Cardiac muscle cell (in vitro differentiated cells and primary cell): Measurements from ENCODE around the gene TOP2B. TPM values are rescaled to one million over a fixed set of nuclear protein-coding genes. Genes with fewer than 3 reads are reported as not detected.

Experiments
- DNase-seq, 2 donors: peaks; one replicate each; pipeline versions ENCODE4 v3.0.0 to v3.0.0-alpha.2; 2010 to 2017; ENCODE audit warnings: low read depth in 1 of 2, low spot score in 1 of 2
- H3K27ac ChIP-seq: fragments of 200-600 bp; sonication (generic); 2 replicates; pipeline ENCODE4 v1.5.1; 2016
- H3K27me3 ChIP-seq: fragments of 200-600 bp; sonication (generic); 2 replicates; pipeline ENCODE4 v1.6.0; 2016; ENCODE audit warnings: control low read depth
- H3K36me3 ChIP-seq: fragments of 200-600 bp; sonication (generic); 2 replicates; pipeline ENCODE4 v1.5.1; 2016; ENCODE audit warnings: control low read depth
- H3K4me1 ChIP-seq: fragments of 200-600 bp; sonication (generic); 2 replicates; pipeline ENCODE4 v1.8.1; 2017; ENCODE audit warnings: low read depth, mild to moderate bottlenecking, mixed run types
- H3K4me3 ChIP-seq: fragments of 200-600 bp; sonication (generic); 2 replicates; pipeline ENCODE4 v1.5.1; 2016; ENCODE audit warnings: mild to moderate bottlenecking
- H3K9me3 ChIP-seq: fragments of 200-600 bp; sonication (generic); 2 replicates; pipeline ENCODE4 v1.5.1; 2017; ENCODE audit warnings: low read depth, mild to moderate bottlenecking, control low read depth
- CTCF ChIP-seq: IDR thresholded peaks from 2 replicates; pipeline ENCODE4 v1.5.1; 2012; ENCODE audit warnings: low read depth, mild to moderate bottlenecking, low read length
- polyA plus RNA-seq: library from polyadenylated mRNA; unstranded; fragments of >200 nt; fragmentation: Nextera tagmentation; extraction: Ambion mirVana; gene quantifications from 2 replicates; pipeline ENCODE4 v1.2.1, GENCODE V29; 2016
- total RNA-seq: library from RNA; depleted of rRNA; stranded (reverse); fragments of >200 nt; gene quantifications from 2 replicates; pipeline ENCODE4 v1.2.3, GENCODE V29; 2016

Gene TOP2B
- total and polyA plus RNA-seq, 2 experiments from 2014 or later, result 108 to 119 TPM

GRCh38 chr3:25635038-25635437, 29.7 kb downstream of the TOP2B start:
- Histone ChIP-seq H3K36me3 (peaks cover 68% of the 10 kb centered on the region), H3K27me3 (no peaks in the 10 kb centered on the region), H3K27ac (no peak overlapping the region), H3K9me3 (no peaks in the 10 kb centered on the region), H3K4me1 (no peaks in the 10 kb centered on the region), H3K4me3 (no peak overlapping the region)
- no peak for DNase-seq
- no peak for TF ChIP-seq CTCF

- no peak for TF ChIP-seq CTCF
- Histone ChIP-seq H3K4me3 (no peak overlapping the region), H3K27ac (no peak overlapping the region), H3K9me3 (no peaks in the 10 kb centered on the region), H3K4me1 (no peaks in the 10 kb centered on the region), H3K27me3 (no peaks in the 10 kb centered on the region), H3K36me3 (peaks cover 75% of the 10 kb centered on the region)
- DNase-seq, result no peak
These were observed 30.8 kb downstream of the TOP2B start for GRCh38 chr3:25633919-25634318.

GRCh38 chr3:25631989-25632388, 32.7 kb downstream of the TOP2B start:
- Histone ChIP-seq H3K36me3 (peaks cover 81% of the 10 kb centered on the region), H3K4me1 (no peaks in the 10 kb centered on the region), H3K9me3 (no peaks in the 10 kb centered on the region), H3K27ac (no peak overlapping the region), H3K4me3 (no peak overlapping the region), H3K27me3 (no peaks in the 10 kb centered on the region)
- no peak for DNase-seq
- no peak for TF ChIP-seq CTCF

- no peaks in the 10 kb centered on the region for H3K4me1 ChIP-seq
- no peaks in the 10 kb centered on the region for H3K27me3 ChIP-seq
- no peak overlapping the region for H3K27ac ChIP-seq
- H3K9me3 ChIP-seq, result no peaks in the 10 kb centered on the region
- no peak for DNase-seq
- no peak overlapping the region for H3K4me3 ChIP-seq
- TF ChIP-seq CTCF, result no peak
- peaks cover 61% of the 10 kb centered on the region for H3K36me3 ChIP-seq
These were observed 43.6 kb downstream of the TOP2B start for GRCh38 chr3:25621087-25621486.

GRCh38 chr3:25620493-25620892, 44.2 kb downstream of the TOP2B start:
- Histone ChIP-seq H3K4me1 (no peaks in the 10 kb centered on the region), H3K9me3 (no peaks in the 10 kb centered on the region), H3K27ac (no peak overlapping the region), H3K36me3 (peaks cover 60% of the 10 kb centered on the region), H3K4me3 (no peak overlapping the region), H3K27me3 (no peaks in the 10 kb centered on the region)
- no peak for TF ChIP-seq CTCF
- no peak for DNase-seq

GRCh38 chr3:25619382-25619781, 45.3 kb downstream of the TOP2B start:
- no peak for DNase-seq
- TF ChIP-seq CTCF, result no peak
- Histone ChIP-seq H3K4me1 (no peaks in the 10 kb centered on the region), H3K9me3 (no peaks in the 10 kb centered on the region), H3K27ac (no peak overlapping the region), H3K4me3 (no peak overlapping the region), H3K27me3 (no peaks in the 10 kb centered on the region), H3K36me3 (peaks cover 60% of the 10 kb centered on the region)
